HepG2 (cell line): ENCODE measurements around the gene IL32. TPM values are rescaled to one million over a fixed set of nuclear protein-coding genes. Genes with fewer than 3 reads are reported as not detected.

Experiments used
- LCORL ChIP-seq, 2 experiments: fragments of 450-650 bp in 1 of 2; sonication (generic) in 1 of 2; formaldehyde crosslinking in 1 of 2; IDR thresholded peaks; 2 replicates each; pipeline versions ENCODE4 v1.5.0 to v1.6.1; 2017 to 2020; ENCODE audit warnings: antibody characterized with exemption in 1 of 2, missing genetic modification reagents in 1 of 2
- MATR3 ChIP-seq: sonication (generic); formaldehyde crosslinking; IDR thresholded peaks from 2 replicates; pipeline ENCODE4 v1.4.0; 2020; ENCODE audit warnings: missing genetic modification reagents
- NFE2 ChIP-seq: sonication (generic); formaldehyde crosslinking; IDR thresholded peaks from 2 replicates; pipeline ENCODE4 v1.4.0; 2020; ENCODE audit warnings: missing genetic modification reagents
- NFIB ChIP-seq: sonication (generic); formaldehyde crosslinking; IDR thresholded peaks from 2 replicates; pipeline ENCODE4 v1.9.0; 2021; ENCODE audit warnings: missing genetic modification reagents, mild to moderate bottlenecking, borderline replicate concordance
- NFKB2 ChIP-seq: sonication (generic); formaldehyde crosslinking; IDR thresholded peaks from 2 replicates; pipeline ENCODE4 v1.4.0; 2020; ENCODE audit warnings: missing genetic modification reagents, borderline replicate concordance
- NR2F1 ChIP-seq, 2 experiments: fragments of 450-650 bp in 1 of 2; formaldehyde crosslinking in 1 of 2; IDR thresholded peaks; 2 replicates each; pipeline versions ENCODE4 v1.5.0 to v1.6.1; 2016 to 2020; ENCODE audit warnings: mild to moderate bottlenecking in 1 of 2, missing compliant biosample characterization in 1 of 2, missing genetic modification reagents in 1 of 2, moderate library complexity in 1 of 2
- SUZ12 ChIP-seq: fragments of 150-350 bp; IDR thresholded peaks from 2 replicates; pipeline ENCODE4 v1.6.1; 2014; ENCODE audit warnings: low read depth, low read length
- TBP ChIP-seq: sonication (generic); formaldehyde crosslinking; IDR thresholded peaks from 2 replicates; pipeline ENCODE4 v1.5.0; 2020; ENCODE audit warnings: missing genetic modification reagents
- ZBTB42 ChIP-seq: sonication (generic); formaldehyde crosslinking; IDR thresholded peaks from 2 replicates; pipeline ENCODE4 v1.5.0; 2020; ENCODE audit warnings: mild to moderate bottlenecking, missing genetic modification reagents
- ZNF143 ChIP-seq: sonication (generic); formaldehyde crosslinking; IDR thresholded peaks from 2 replicates; pipeline ENCODE4 v1.4.0; 2020; ENCODE audit warnings: missing genetic modification reagents
- ZNF224 ChIP-seq: sonication (generic); formaldehyde crosslinking; IDR thresholded peaks from 2 replicates; pipeline ENCODE4 v1.5.0; 2020; ENCODE audit warnings: mild to moderate bottlenecking, missing genetic modification reagents
- ZNF33B ChIP-seq: sonication (generic); formaldehyde crosslinking; IDR thresholded peaks from 2 replicates; pipeline ENCODE4 v1.5.1; 2020; ENCODE audit warnings: mild to moderate bottlenecking, missing genetic modification reagents
- ZNF782 ChIP-seq: sonication (generic); formaldehyde crosslinking; IDR thresholded peaks from 2 replicates; pipeline ENCODE4 v1.4.0; 2020; ENCODE audit warnings: missing genetic modification reagents, mild to moderate bottlenecking, borderline replicate concordance
- polyA plus RNA-seq, 8 experiments: library from polyadenylated mRNA; depleted of rRNA in 3 of 8; stranded (reverse) in 7 of 8; unstranded in 1 of 8; fragments of >200 nt; fragmentation: Illumina TruSeq in 4 of 8; extraction: Trizol in 4 of 8; gene quantifications; 2 replicates each; pipeline versions ENCODE4 v1.2.1 to v1.2.3, GENCODE V29; 2011 to 2016; ENCODE audit warnings: low read depth in 4 of 8, missing spikeins in 1 of 8, mixed read lengths in 1 of 8; ENCODE audit not compliant: insufficient read depth in 1 of 8
- total RNA-seq, 5 experiments: library from RNA; depleted of rRNA; stranded (reverse); fragments of >200 nt; fragmentation: Illumina TruSeq; extraction: Trizol; gene quantifications; 2 replicates each; pipeline ENCODE4 v1.2.3, GENCODE V29; 2016; ENCODE audit warnings: low read depth in 1 of 5
- TF ChIP-seq, protein P1 (sequence below): sonication (generic); formaldehyde crosslinking; IDR thresholded peaks from 2 replicates; pipeline ENCODE4 v1.5.0; 2020; ENCODE audit warnings: mild to moderate bottlenecking, missing genetic modification reagents
- TF ChIP-seq, protein P2 (sequence below): sonication (generic); formaldehyde crosslinking; IDR thresholded peaks from 2 replicates; pipeline ENCODE4 v1.5.0; 2020; ENCODE audit warnings: mild to moderate bottlenecking, missing genetic modification reagents, borderline replicate concordance
- TF ChIP-seq, protein P3 (sequence below): IDR thresholded peaks from 2 replicates; pipeline ENCODE4 v1.4.0; 2020; ENCODE audit warnings: mild to moderate bottlenecking, missing genetic modification reagents

Gene IL32
- total and polyA plus RNA-seq, 2 of the 13 experiments (the other 11 are each of a cell fraction or from before 2014, with no cell fraction given): 115 to 165 TPM

DNA sequence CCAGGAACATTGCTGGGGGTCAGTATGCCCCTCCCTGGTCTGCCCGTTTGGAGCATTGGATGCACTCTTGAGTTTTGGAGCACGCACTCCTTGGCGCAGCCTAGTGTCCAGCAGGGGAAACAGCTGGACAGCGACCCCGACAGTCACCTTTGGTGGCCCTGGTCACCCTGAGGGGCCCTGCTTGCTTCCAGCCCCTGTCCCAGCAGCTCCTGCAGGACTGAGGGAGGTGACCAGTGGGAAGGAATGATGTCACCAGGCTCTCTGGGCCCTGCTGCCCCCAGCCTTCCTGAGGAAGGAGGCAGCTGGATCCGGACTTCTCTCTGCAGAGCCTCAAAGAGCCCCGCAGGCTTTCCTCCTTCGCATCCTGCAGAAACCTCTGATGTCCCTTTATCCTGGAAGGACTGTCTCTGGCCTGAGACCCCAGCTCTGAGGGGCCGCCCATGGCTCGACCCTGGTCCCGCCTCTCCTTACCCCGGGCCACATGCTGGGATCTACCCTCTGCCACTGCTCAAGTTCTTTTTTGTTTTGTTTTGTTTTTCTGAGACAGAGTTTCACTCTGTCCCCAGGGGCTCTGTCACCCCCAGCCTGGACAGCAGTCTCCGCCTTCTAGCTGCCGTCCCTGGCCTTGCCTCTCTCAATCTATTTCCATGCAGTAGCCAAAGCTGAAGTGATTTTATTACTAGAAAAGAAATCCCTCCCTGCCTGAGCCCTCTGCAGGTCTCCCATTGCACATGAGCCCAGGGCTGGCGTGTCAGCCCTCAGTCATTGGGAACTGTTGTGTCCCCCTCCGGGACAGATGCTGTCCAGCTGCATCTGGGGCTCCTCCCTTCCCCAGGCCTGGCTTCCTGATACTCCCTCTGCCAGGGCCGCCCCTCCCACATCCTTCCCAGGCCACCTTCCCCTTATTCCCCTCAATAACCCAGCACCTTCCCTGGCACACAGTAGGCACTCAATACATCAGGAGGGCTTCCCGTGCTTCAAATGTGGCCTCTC lies 22.1 kb downstream of the IL32 start (continued):
- TF ChIP-seq NFKB2 (CRISPR knock-in tag): no peak
- no peak for TF ChIP-seq NFE2
- peak; percentile 25; the same call in 1 of the 2 replicates for TF ChIP-seq ZNF143 (CRISPR knock-in tag)
- TF ChIP-seq NFIB: no peak
- TF ChIP-seq NR2F1 (CRISPR knock-in tag; IDR thresholded peaks at IDR 0.05): peak in 1 of 2 experiments; percentile 38; a peak in 2 of 4 replicates
- TF ChIP-seq ZNF33B: no peak
- TF ChIP-seq TBP (CRISPR knock-in tag): no peak
- no peak for TF ChIP-seq SUZ12
- no peak for TF ChIP-seq ZNF782
- no peak for TF ChIP-seq MATR3
- TF ChIP-seq, protein P1, sequence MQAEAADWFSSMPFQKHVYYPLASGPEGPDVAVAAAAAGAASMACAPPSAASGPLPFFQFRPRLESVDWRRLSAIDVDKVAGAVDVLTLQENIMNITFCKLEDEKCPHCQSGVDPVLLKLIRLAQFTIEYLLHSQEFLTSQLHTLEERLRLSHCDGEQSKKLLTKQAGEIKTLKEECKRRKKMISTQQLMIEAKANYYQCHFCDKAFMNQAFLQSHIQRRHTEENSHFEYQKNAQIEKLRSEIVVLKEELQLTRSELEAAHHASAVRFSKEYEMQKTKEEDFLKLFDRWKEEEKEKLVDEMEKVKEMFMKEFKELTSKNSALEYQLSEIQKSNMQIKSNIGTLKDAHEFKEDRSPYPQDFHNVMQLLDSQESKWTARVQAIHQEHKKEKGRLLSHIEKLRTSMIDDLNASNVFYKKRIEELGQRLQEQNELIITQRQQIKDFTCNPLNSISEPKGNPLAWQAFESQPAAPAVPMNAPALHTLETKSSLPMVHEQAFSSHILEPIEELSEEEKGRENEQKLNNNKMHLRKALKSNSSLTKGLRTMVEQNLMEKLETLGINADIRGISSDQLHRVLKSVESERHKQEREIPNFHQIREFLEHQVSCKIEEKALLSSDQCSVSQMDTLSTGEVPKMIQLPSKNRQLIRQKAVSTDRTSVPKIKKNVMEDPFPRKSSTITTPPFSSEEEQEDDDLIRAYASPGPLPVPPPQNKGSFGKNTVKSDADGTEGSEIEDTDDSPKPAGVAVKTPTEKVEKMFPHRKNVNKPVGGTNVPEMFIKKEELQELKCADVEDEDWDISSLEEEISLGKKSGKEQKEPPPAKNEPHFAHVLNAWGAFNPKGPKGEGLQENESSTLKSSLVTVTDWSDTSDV (CRISPR knock-in tag): 0 out of 2 replicates have a peak, but pooled peaks have one; percentile 35
- no peak for TF ChIP-seq ZBTB42 (CRISPR knock-in tag)
- TF ChIP-seq, protein P2, sequence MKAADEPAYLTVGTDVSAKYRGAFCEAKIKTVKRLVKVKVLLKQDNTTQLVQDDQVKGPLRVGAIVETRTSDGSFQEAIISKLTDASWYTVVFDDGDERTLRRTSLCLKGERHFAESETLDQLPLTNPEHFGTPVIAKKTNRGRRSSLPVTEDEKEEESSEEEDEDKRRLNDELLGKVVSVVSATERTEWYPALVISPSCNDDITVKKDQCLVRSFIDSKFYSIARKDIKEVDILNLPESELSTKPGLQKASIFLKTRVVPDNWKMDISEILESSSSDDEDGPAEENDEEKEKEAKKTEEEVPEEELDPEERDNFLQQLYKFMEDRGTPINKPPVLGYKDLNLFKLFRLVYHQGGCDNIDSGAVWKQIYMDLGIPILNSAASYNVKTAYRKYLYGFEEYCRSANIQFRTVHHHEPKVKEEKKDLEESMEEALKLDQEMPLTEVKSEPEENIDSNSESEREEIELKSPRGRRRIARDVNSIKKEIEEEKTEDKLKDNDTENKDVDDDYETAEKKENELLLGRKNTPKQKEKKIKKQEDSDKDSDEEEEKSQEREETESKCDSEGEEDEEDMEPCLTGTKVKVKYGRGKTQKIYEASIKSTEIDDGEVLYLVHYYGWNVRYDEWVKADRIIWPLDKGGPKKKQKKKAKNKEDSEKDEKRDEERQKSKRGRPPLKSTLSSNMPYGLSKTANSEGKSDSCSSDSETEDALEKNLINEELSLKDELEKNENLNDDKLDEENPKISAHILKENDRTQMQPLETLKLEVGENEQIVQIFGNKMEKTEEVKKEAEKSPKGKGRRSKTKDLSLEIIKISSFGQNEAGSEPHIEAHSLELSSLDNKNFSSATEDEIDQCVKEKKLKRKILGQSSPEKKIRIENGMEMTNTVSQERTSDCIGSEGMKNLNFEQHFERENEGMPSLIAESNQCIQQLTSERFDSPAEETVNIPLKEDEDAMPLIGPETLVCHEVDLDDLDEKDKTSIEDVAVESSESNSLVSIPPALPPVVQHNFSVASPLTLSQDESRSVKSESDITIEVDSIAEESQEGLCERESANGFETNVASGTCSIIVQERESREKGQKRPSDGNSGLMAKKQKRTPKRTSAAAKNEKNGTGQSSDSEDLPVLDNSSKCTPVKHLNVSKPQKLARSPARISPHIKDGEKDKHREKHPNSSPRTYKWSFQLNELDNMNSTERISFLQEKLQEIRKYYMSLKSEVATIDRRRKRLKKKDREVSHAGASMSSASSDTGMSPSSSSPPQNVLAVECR (CRISPR knock-in tag): peak; percentile 46; the same call in 1 of the 2 replicates
- no peak for TF ChIP-seq ZNF224 (CRISPR knock-in tag)
- TF ChIP-seq, protein P3, sequence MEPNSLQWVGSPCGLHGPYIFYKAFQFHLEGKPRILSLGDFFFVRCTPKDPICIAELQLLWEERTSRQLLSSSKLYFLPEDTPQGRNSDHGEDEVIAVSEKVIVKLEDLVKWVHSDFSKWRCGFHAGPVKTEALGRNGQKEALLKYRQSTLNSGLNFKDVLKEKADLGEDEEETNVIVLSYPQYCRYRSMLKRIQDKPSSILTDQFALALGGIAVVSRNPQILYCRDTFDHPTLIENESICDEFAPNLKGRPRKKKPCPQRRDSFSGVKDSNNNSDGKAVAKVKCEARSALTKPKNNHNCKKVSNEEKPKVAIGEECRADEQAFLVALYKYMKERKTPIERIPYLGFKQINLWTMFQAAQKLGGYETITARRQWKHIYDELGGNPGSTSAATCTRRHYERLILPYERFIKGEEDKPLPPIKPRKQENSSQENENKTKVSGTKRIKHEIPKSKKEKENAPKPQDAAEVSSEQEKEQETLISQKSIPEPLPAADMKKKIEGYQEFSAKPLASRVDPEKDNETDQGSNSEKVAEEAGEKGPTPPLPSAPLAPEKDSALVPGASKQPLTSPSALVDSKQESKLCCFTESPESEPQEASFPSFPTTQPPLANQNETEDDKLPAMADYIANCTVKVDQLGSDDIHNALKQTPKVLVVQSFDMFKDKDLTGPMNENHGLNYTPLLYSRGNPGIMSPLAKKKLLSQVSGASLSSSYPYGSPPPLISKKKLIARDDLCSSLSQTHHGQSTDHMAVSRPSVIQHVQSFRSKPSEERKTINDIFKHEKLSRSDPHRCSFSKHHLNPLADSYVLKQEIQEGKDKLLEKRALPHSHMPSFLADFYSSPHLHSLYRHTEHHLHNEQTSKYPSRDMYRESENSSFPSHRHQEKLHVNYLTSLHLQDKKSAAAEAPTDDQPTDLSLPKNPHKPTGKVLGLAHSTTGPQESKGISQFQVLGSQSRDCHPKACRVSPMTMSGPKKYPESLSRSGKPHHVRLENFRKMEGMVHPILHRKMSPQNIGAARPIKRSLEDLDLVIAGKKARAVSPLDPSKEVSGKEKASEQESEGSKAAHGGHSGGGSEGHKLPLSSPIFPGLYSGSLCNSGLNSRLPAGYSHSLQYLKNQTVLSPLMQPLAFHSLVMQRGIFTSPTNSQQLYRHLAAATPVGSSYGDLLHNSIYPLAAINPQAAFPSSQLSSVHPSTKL (CRISPR knock-in tag): no peak
- TF ChIP-seq LCORL (IDR thresholded peaks at IDR 0.05): no peak
- peak; percentile 70 for TF ChIP-seq LCORL (CRISPR knock-in tag; IDR thresholded peaks at IDR 0.05)
